ENCODE measurements around the gene ALX3. TPM values are rescaled to one million over a fixed set of nuclear protein-coding genes. Genes with fewer than 3 reads are reported as not detected.

ALX3 gene
- total RNA-seq, 2 experiments from 2014 or later, result not detected

GRCh38 chr1:110112143-110112542 lies 41.7 kb upstream of the ALX3 start, which contains the start of gene UBL4B:
Gene UBL4B, plus strand, starts transcription at chr1:110112443. Its CDS starts 92 bp downstream, at chr1:110112535.
- no peak within 1 kb of the TSS for H3K27ac ChIP-seq (ENCODE audit: low read depth, low read length, poor library complexity, severe bottlenecking)
- no TSS peak for BruUV-seq (replicated peaks)
- intact Hi-C loops (cut with micrococcal nuclease; ENCODE audit: unreplicated experiment), result no loop called here
- CTCF ChIA-PET (ENCODE audit: unreplicated experiment), result interaction anchor here (0.7 to 0.9 kb wide), 2 partner anchors 11 to 77 kb away, joined by 3 read pairs; no protein-coding TSS in a partner anchor
- H3K79me2 ChIP-seq (ENCODE audit: insufficient read depth, low read depth, low read length), result no peaks in the 10 kb centered on the region
- H3K4me3 ChIP-seq (ENCODE audit: low read depth, low read length, poor library complexity, severe bottlenecking), result no peak within 1 kb of the TSS
- H3K4me2 ChIP-seq (ENCODE audit: low read length), result no peak within 1 kb of the TSS
- no peaks in the 10 kb centered on the region for H4K20me1 ChIP-seq (ENCODE audit: insufficient read depth, low read length)
- POLR2A ChIA-PET, result no interaction called here
- H3K36me3 ChIP-seq (ENCODE audit: insufficient read depth, low read length), result no peaks in the 10 kb centered on the region
- TF ChIP-seq CTCF (conservative IDR thresholded peaks at IDR 0.05; ENCODE audit: low read length) (no peak), EZH2phosphoT487 (IDR thresholded peaks at IDR 0.05; ENCODE audit: borderline replicate concordance, low read depth, low read length) (no peak)
- H2AFZ ChIP-seq (ENCODE audit: low read length), result no peak within 1 kb of the TSS
- DNase-seq (ENCODE audit: low spot score), result no peak
- H3K9me3 ChIP-seq (ENCODE audit: low read length), result no peaks in the 10 kb centered on the region
- no peaks in the 10 kb centered on the region for H3K4me1 ChIP-seq (ENCODE audit: insufficient read depth, low read length, poor library complexity, severe bottlenecking)
- no peaks in the 10 kb centered on the region for H3K9me2 ChIP-seq (ENCODE audit: insufficient read depth, low read length)

- TF ChIP-seq EZH2phosphoT487 (IDR thresholded peaks at IDR 0.05; ENCODE audit: borderline replicate concordance, low read depth, low read length), result no peak
- no peak for TF ChIP-seq CTCF (conservative IDR thresholded peaks at IDR 0.05; ENCODE audit: low read length)
- CTCF ChIA-PET (ENCODE audit: unreplicated experiment), result no interaction called here
- Histone ChIP-seq H2AFZ (ENCODE audit: low read length) (no peak overlapping the region), H3K4me3 (ENCODE audit: low read depth, low read length, poor library complexity, severe bottlenecking) (no peak overlapping the region), H3K27ac (ENCODE audit: low read depth, low read length, poor library complexity, severe bottlenecking) (no peak overlapping the region), H3K9me3 (ENCODE audit: low read length) (no peaks in the 10 kb centered on the region), H3K9me2 (ENCODE audit: insufficient read depth, low read length) (no peaks in the 10 kb centered on the region), H3K4me1 (ENCODE audit: insufficient read depth, low read length, poor library complexity, severe bottlenecking) (no peaks in the 10 kb centered on the region), H3K79me2 (ENCODE audit: insufficient read depth, low read depth, low read length) (no peaks in the 10 kb centered on the region), H4K20me1 (ENCODE audit: insufficient read depth, low read length) (no peaks in the 10 kb centered on the region), H3K36me3 (ENCODE audit: insufficient read depth, low read length) (no peaks in the 10 kb centered on the region), H3K4me2 (ENCODE audit: low read length) (no peak overlapping the region)
- POLR2A ChIA-PET, result no interaction called here
- BruUV-seq (replicated peaks), result no TSS peak
- DNase-seq (ENCODE audit: low spot score), result no peak
- intact Hi-C loops (cut with micrococcal nuclease; ENCODE audit: unreplicated experiment), result no loop called here
Observed at GRCh38 chr1:110111081-110111480, 40.6 kb upstream of the ALX3 start.

- no peak for TF ChIP-seq EZH2phosphoT487 (IDR thresholded peaks at IDR 0.05; ENCODE audit: borderline replicate concordance, low read depth, low read length)
- TF ChIP-seq CTCF (conservative IDR thresholded peaks at IDR 0.05; ENCODE audit: low read length), result no peak
- no peaks in the 10 kb centered on the region for H3K79me2 ChIP-seq (ENCODE audit: insufficient read depth, low read depth, low read length)
- no peak overlapping the region for H3K4me2 ChIP-seq (ENCODE audit: low read length)
- no peaks in the 10 kb centered on the region for H3K36me3 ChIP-seq (ENCODE audit: insufficient read depth, low read length)
- no peak overlapping the region for H3K27ac ChIP-seq (ENCODE audit: low read depth, low read length, poor library complexity, severe bottlenecking)
- peaks cover 1% of the 10 kb centered on the region for H3K4me1 ChIP-seq (ENCODE audit: insufficient read depth, low read length, poor library complexity, severe bottlenecking)
- no peak overlapping the region for H2AFZ ChIP-seq (ENCODE audit: low read length)
- ChIA-PET POLR2A (no interaction called here), CTCF (ENCODE audit: unreplicated experiment) (no interaction called here)
- no peaks in the 10 kb centered on the region for H4K20me1 ChIP-seq (ENCODE audit: insufficient read depth, low read length)
- no TSS peak for BruUV-seq (replicated peaks)
- no peaks in the 10 kb centered on the region for H3K9me3 ChIP-seq (ENCODE audit: low read length)
- H3K4me3 ChIP-seq (ENCODE audit: low read depth, low read length, poor library complexity, severe bottlenecking), result no peak overlapping the region
- H3K9me2 ChIP-seq (ENCODE audit: insufficient read depth, low read length), result no peaks in the 10 kb centered on the region
- DNase-seq (ENCODE audit: low spot score), result no peak
- intact Hi-C loops (cut with micrococcal nuclease; ENCODE audit: unreplicated experiment), result no loop called here
Observed at GRCh38 chr1:110107867-110108469, 37.5 kb upstream of the ALX3 start.

Data from OCI-LY7 (cell line).